Mesendoderm (in vitro differentiated cells): ENCODE measurements around the gene SLCO2B1.
A peak's percentile ranks its signal among the peaks of the same experiment; 100 is the strongest.

ENCODE experiments used
- DNase-seq: peaks from one replicate; pipeline ENCODE4 v3.0.0; 2013
- H2AK5ac ChIP-seq: 2 replicates; pipeline ENCODE4 v1.6.1; 2013; ENCODE audit warnings: low read length, inconsistent platforms
- H2BK120ac ChIP-seq: 2 replicates; pipeline ENCODE4 v1.6.1; 2013; ENCODE audit warnings: low read depth, mild to moderate bottlenecking, low read length, moderate library complexity, mixed read lengths
- H2BK15ac ChIP-seq: replicated peaks from 2 replicates; pipeline ENCODE4 v1.6.1; 2013; ENCODE audit warnings: low read depth, mild to moderate bottlenecking, moderate library complexity
- H2BK5ac ChIP-seq: 2 replicates; pipeline ENCODE4 v1.6.1; 2013; ENCODE audit warnings: low read length, inconsistent platforms
- H3K18ac ChIP-seq: 2 replicates; pipeline ENCODE4 v1.6.1; 2013; ENCODE audit warnings: mild to moderate bottlenecking, low read length, mixed read lengths
- H3K23ac ChIP-seq: one replicate; pipeline ENCODE4 v1.6.1; 2013; ENCODE audit warnings: low read length
- H3K27ac ChIP-seq: 2 replicates; pipeline ENCODE4 v1.5.1; 2013; ENCODE audit warnings: low read depth, mild to moderate bottlenecking, inconsistent platforms, low read length, moderate library complexity
- H3K27me3 ChIP-seq: 2 replicates; pipeline ENCODE4 v1.6.1; 2013; ENCODE audit warnings: low read length, control low read depth, mild to moderate bottlenecking, inconsistent platforms; ENCODE audit not compliant: insufficient read depth, poor library complexity
- H3K36me3 ChIP-seq: 2 replicates; pipeline ENCODE4 v1.6.1; 2013; ENCODE audit warnings: low read length, inconsistent platforms; ENCODE audit not compliant: control insufficient read depth, insufficient read depth
- H3K4ac ChIP-seq: one replicate; pipeline ENCODE4 v1.6.1; 2013; ENCODE audit warnings: low read depth, mild to moderate bottlenecking, low read length, moderate library complexity
- H3K4me1 ChIP-seq: 2 replicates; pipeline ENCODE4 v1.6.1; 2013; ENCODE audit warnings: low read depth, low read length, inconsistent platforms; ENCODE audit not compliant: control insufficient read depth
- H3K4me2 ChIP-seq: 2 replicates; pipeline ENCODE4 v1.6.1; 2013; ENCODE audit warnings: low read length
- H3K4me3 ChIP-seq: 2 replicates; pipeline ENCODE4 v1.5.1; 2013; ENCODE audit warnings: mild to moderate bottlenecking, low read length
- H3K56ac ChIP-seq: one replicate; pipeline ENCODE4 v1.6.1; 2013; ENCODE audit warnings: low read length
- H3K79me1 ChIP-seq: 2 replicates; pipeline ENCODE4 v1.6.1; 2013; ENCODE audit warnings: low read length, inconsistent platforms
- H3K79me2 ChIP-seq: 2 replicates; pipeline ENCODE4 v1.6.1; 2013; ENCODE audit warnings: mild to moderate bottlenecking, low read length; ENCODE audit not compliant: control insufficient read depth, insufficient read depth
- H3K9ac ChIP-seq: 2 replicates; pipeline ENCODE4 v1.6.1; 2013; ENCODE audit warnings: low read length, inconsistent platforms
- H4K5ac ChIP-seq: one replicate; pipeline ENCODE4 v1.6.1; 2013; ENCODE audit warnings: low read length
- H4K8ac ChIP-seq: one replicate; pipeline ENCODE4 v1.6.1; 2013; ENCODE audit warnings: low read depth, mild to moderate bottlenecking, control low read depth, low read length, moderate library complexity
- WGBS: extraction: QIAGEN DNeasy Blood & Tissue Kit; methylation state at CpG from one replicate; pipeline ENCODE4 v1.1.7; 2013; ENCODE audit warnings: low lambda C conversion rate, missing lambda C conversion rate; ENCODE audit not compliant: insufficient coverage; ENCODE audit errors: extremely low coverage; 5-methylcytosine and 5-hydroxymethylcytosine counted together

The SLCO2B1 gene

DNA sequence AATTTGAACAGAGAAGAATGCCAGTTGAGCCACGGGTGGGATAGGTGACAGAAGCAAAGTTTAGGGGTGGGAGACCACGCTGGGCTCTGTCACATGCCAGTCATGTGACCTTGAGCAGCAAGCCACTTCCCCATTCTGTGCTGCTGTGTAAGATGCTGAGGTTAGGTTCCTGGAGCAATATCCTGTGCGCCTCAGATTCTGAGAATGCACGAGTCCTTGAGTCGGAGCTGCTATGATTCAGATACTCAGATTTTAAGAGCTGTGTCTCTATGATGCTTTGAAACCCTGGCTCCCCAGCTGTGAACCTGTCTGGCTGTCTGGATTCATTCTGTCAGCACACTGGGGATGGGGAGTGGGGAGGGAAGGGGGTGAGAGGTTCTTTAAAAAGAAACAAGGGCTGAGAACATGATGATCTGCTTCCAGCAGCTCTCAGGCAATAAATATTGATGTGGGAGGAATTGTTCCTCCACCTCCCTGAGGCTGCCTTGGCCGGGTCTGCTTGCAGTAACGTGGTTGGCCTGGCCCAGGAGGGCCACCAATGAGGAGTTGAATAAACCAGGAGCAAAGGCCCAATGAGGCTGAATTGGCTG is 24.0 kb downstream of the SLCO2B1 start:
- DNase-seq = no peak
- Histone ChIP-seq H3K9ac (no peak overlapping the region), H4K5ac (no peak overlapping the region), H2BK5ac (no peak overlapping the region), H3K4me3 (no peak overlapping the region), H3K27ac (no peak overlapping the region), H4K8ac (no peak overlapping the region), H3K56ac (no peak overlapping the region), H2AK5ac (no peak overlapping the region), H3K4ac (no peak overlapping the region), H2BK15ac (no peak overlapping the region), H3K79me1 (no peaks in the 10 kb centered on the region), H2BK120ac (no peak overlapping the region), H3K79me2 (no peaks in the 10 kb centered on the region), H3K27me3 (no peaks in the 10 kb centered on the region), H3K36me3 (no peaks in the 10 kb centered on the region), H3K18ac (no peak overlapping the region), H3K4me2 (no peak overlapping the region), H3K23ac (no peak overlapping the region), H3K4me1 (no peaks in the 10 kb centered on the region)
- WGBS = no CpG with 5 or more reads among the region's 7 CpGs

DNA sequence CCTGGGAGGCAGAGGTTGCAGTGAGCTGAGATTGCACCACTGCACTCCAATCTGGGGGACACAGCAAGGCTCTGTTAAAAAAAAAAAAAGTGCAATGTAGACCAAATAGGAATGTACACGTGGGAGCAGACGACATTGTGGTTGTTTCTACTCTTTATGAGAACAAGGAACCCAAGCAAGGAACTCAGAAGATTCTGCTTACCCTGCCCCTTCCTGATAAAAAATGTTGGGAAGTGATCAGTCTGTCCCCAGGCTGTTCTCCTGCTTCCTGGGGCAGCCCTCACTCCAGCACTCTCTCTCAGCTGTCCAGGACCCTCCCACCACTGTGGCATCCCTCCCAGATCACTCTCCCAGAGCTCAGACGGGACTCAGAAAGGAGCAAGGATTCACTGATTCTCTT is 31.8 kb downstream of the SLCO2B1 start:
- no peak overlapping the region for H3K27ac ChIP-seq
- no peak overlapping the region for H3K18ac ChIP-seq
- H3K4me3 ChIP-seq = no peak overlapping the region
- H3K27me3 ChIP-seq = no peaks in the 10 kb centered on the region
- no peak overlapping the region for H3K23ac ChIP-seq
- no peaks in the 10 kb centered on the region for H3K36me3 ChIP-seq
- WGBS = no CpG with 5 or more reads among the region's 3 CpGs
- no peak overlapping the region for H4K5ac ChIP-seq
- no peak overlapping the region for H3K4me2 ChIP-seq
- no peak for DNase-seq
- H2AK5ac ChIP-seq = no peak overlapping the region
- no peak overlapping the region for H3K56ac ChIP-seq
- no peaks in the 10 kb centered on the region for H3K4me1 ChIP-seq
- H2BK5ac ChIP-seq = no peak overlapping the region
- no peaks in the 10 kb centered on the region for H3K79me1 ChIP-seq
- H3K79me2 ChIP-seq = no peaks in the 10 kb centered on the region
- no peak overlapping the region for H4K8ac ChIP-seq
- no peak overlapping the region for H3K9ac ChIP-seq
- no peak overlapping the region for H3K4ac ChIP-seq
- no peak overlapping the region for H2BK120ac ChIP-seq
- H2BK15ac ChIP-seq = no peak overlapping the region

GRCh38 chr11:75184051-75184450 is 33.1 kb downstream of the SLCO2B1 start:
- Histone ChIP-seq H3K18ac (no peak overlapping the region), H2BK120ac (no peak overlapping the region), H2BK5ac (no peak overlapping the region), H3K9ac (no peak overlapping the region), H4K5ac (no peak overlapping the region), H2AK5ac (no peak overlapping the region), H3K27ac (no peak overlapping the region), H3K23ac (no peak overlapping the region), H3K4me1 (no peaks in the 10 kb centered on the region), H3K79me2 (no peaks in the 10 kb centered on the region), H3K4ac (no peak overlapping the region), H3K4me2 (no peak overlapping the region), H2BK15ac (no peak overlapping the region), H3K27me3 (no peaks in the 10 kb centered on the region), H3K79me1 (no peaks in the 10 kb centered on the region), H3K4me3 (no peak overlapping the region), H3K36me3 (no peaks in the 10 kb centered on the region), H4K8ac (no peak overlapping the region), H3K56ac (no peak overlapping the region)
- DNase-seq = no peak
- no CpG with 5 or more reads among the region's 4 CpGs for WGBS

DNA sequence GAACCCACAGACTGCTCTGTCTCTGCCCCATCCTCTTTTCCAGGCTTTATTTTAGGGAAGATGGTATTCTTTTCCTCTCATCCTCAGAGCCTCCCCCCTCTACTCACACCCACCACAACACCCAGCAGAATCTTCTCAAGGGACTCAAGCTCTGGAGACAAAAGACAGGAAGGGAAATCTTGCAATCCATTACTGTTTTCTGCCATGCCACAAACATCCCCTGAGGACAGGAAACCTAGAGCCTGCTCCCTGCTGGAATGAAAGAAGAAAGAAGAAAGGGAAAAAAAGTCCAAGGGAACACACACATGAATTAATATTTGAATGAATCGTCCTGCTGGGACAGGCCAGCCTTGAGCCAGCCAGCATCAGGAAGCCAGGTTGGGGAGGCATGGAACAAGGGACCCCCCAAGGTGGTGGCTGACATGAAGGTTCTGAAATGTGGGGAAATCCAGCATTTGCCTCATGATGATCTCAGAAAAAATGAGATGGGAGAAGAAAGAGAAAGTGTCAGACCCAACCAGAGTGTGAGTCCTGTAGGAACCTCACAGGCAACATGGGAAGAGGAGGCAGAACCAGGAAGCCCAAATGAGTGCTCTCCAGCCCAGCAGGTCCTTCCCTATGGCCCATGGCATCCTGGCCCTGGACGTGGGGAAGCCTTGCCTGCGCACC is 34.0 kb downstream of the SLCO2B1 start:
- no peak overlapping the region for H2BK5ac ChIP-seq
- H3K4me3 ChIP-seq = no peak overlapping the region
- no peak overlapping the region for H4K5ac ChIP-seq
- no CpG with 5 or more reads among the region's 3 CpGs for WGBS
- H3K9ac ChIP-seq = no peak overlapping the region
- no peak overlapping the region for H3K18ac ChIP-seq
- H2BK15ac ChIP-seq = no peak overlapping the region
- H3K4me1 ChIP-seq = no peaks in the 10 kb centered on the region
- H3K79me2 ChIP-seq = no peaks in the 10 kb centered on the region
- DNase-seq = peak; percentile 59
- no peak overlapping the region for H3K4me2 ChIP-seq
- H3K79me1 ChIP-seq = no peaks in the 10 kb centered on the region
- H3K27me3 ChIP-seq = no peaks in the 10 kb centered on the region
- no peak overlapping the region for H3K27ac ChIP-seq
- no peak overlapping the region for H3K4ac ChIP-seq
- peak overlapping the region; percentile 25 for H3K56ac ChIP-seq
- H3K23ac ChIP-seq = no peak overlapping the region
- no peaks in the 10 kb centered on the region for H3K36me3 ChIP-seq
- H2BK120ac ChIP-seq = no peak overlapping the region
- no peak overlapping the region for H2AK5ac ChIP-seq
- no peak overlapping the region for H4K8ac ChIP-seq

GRCh38 chr11:75185866-75186265 is 35.0 kb downstream of the SLCO2B1 start:
- Histone ChIP-seq H3K4me1 (no peaks in the 10 kb centered on the region), H3K36me3 (no peaks in the 10 kb centered on the region), H4K5ac (no peak overlapping the region), H3K4me3 (no peak overlapping the region), H2BK120ac (no peak overlapping the region), H2BK15ac (no peak overlapping the region), H3K4me2 (no peak overlapping the region), H3K79me2 (no peaks in the 10 kb centered on the region), H3K23ac (no peak overlapping the region), H2BK5ac (no peak overlapping the region), H4K8ac (no peak overlapping the region), H3K56ac (no peak overlapping the region), H2AK5ac (no peak overlapping the region), H3K79me1 (no peaks in the 10 kb centered on the region), H3K9ac (no peak overlapping the region), H3K27ac (no peak overlapping the region), H3K27me3 (no peaks in the 10 kb centered on the region), H3K4ac (no peak overlapping the region), H3K18ac (no peak overlapping the region)
- no CpG with 5 or more reads among the region's 3 CpGs for WGBS
- peak; percentile 16 for DNase-seq

DNA sequence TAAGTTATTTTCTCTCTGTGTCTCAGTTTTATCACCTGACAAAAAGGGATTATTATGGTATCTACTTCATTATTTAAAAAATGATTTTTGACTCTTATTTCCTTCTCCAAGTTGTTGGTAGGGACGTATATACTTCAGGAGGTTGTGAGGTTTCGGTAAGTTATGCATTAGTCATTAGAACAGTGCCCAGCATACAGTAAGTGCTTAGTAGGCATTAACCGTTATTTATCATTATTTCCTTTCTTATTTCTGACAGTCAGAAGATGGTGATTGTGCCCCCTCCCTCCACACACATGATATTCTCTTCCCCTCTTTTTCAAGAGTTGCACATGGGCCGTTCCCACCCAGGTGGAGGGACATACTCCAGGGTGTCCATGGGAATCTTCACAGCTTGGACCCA is 36.1 kb downstream of the SLCO2B1 start:
- Histone ChIP-seq H3K79me1 (no peaks in the 10 kb centered on the region), H2BK120ac (no peak overlapping the region), H3K56ac (no peak overlapping the region), H3K18ac (no peak overlapping the region), H3K27me3 (no peaks in the 10 kb centered on the region), H2AK5ac (no peak overlapping the region), H3K79me2 (no peaks in the 10 kb centered on the region), H4K8ac (no peak overlapping the region), H3K9ac (no peak overlapping the region), H3K4me3 (no peak overlapping the region), H4K5ac (no peak overlapping the region), H2BK5ac (no peak overlapping the region), H3K36me3 (no peaks in the 10 kb centered on the region), H3K27ac (no peak overlapping the region), H3K4me2 (no peak overlapping the region), H3K4ac (no peak overlapping the region), H3K23ac (no peak overlapping the region), H2BK15ac (no peak overlapping the region), H3K4me1 (no peaks in the 10 kb centered on the region)
- no peak for DNase-seq
- WGBS = no CpG with 5 or more reads among the region's 4 CpGs
